ENCODE data around the gene TMEM184B.
"Not testable (repeated sequence)": the region's sequence is repeated elsewhere in the genome, so short reads cannot be mapped to it uniquely, and the experiment has no call there.

The TMEM184B gene

GRCh38 chr22:38177571-38177925, 95.3 kb downstream of the TMEM184B start:
- DNase-seq, result not testable (repeated sequence)

- no peak for DNase-seq
Measured at GRCh38 chr22:38177044-38177443, 95.8 kb downstream of the TMEM184B start.

GRCh38 chr22:38176170-38176741, 96.6 kb downstream of the TMEM184B start:
- peak; percentile 6 for DNase-seq

DNA sequence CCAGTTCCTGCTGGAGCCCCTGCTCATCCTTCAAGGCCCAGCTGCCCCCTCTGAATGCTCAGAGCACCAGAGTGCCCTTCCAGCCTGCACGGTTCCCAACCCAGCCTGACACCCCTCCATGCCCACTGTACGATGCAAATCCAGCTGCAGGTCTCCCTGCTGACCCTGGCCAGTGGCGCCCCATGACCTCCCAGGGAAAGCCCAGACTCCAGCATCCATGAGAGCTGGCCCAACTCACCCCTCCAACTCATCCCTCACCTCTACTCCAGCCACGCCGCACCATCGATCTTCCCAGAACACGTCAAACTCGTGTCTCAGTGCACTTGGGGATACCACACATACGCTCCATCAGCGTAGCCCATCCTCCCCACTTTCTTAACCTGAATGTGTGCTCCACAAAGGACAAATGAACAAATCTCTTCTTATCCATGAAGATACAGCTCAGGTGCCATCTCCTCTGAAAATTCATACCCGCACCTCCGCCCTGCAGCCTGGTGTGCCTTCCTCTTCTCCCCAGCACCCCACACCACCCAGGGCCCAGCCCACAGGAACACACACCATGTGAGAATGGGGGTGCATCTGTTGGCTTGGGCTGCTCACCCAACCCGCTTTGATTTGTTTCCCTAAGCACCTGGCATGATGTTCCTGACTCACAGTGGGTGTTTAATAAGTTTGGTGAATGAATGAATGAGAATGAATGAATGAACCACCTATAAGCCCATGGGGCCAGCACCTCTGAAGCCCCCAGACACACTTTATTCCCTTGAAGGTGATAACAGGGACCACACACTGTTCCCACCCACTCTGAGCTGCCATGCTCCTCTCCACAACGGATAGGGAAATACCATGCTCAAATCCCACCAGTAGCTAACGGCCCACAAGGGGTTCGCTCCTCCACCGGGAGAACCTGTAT, 97.3 kb downstream of the TMEM184B start:
- DNase-seq, result no peak

- no peak for DNase-seq
Measured at GRCh38 chr22:38174626-38175025, 98.2 kb downstream of the TMEM184B start.

- DNase-seq, result no peak
Measured at GRCh38 chr22:38173641-38173906, 99.2 kb downstream of the TMEM184B start.

- peak; percentile 37 for DNase-seq
Measured at GRCh38 chr22:38172832-38173640, 99.8 kb downstream of the TMEM184B start.

- no peak for DNase-seq
Measured at GRCh38 chr22:38171927-38172831, 100.6 kb downstream of the TMEM184B start.

DNA sequence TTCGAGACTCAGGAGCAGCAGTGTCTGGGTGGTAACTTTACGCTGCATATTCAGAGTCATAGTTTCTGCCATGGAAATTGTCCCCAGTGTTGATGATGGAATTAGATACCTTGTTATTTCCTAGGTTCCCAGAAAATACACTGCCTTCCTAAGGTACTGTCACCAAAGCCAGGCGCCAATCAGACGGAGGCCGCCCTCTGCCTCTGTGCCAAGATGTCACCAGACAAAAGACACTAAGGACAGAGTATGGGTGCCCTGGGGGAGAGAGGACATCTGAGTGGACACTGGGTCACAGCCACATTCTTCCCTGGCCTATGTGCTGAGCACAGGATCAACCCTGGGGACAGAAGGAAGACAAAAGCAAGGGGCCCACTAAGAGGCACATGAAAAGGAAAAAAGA, 102.3 kb downstream of the TMEM184B start:
- DNase-seq, result no peak

Data from T-helper 9 cell (primary cell).